ENCODE measurements around the gene AJAP1.

Gene AJAP1

DNA sequence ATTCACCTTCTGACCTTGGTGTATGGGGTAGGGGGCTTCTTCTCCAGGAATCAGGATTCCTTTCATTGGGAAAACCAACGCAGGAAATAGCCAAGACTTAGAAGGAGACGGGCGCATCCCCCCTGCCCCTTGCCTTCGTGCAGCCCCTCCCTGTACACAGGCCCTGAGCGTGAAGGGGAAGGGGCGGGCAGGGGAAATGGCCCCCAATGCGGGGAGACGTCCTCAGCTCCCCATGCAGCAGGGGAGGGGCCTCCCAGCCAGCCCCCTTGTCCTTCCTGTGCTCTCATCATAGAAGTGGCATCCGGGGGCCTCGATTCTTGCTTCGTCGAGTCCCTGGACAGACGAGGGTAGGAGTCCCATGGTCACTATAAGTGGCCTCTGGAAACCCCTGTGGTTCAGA is 116.9 kb downstream of the AJAP1 start:
- peaks cover 0 to 5% of the 10 kb centered on the region in 2 donors for H3K27me3 ChIP-seq
- TF ChIP-seq, protein P1, sequence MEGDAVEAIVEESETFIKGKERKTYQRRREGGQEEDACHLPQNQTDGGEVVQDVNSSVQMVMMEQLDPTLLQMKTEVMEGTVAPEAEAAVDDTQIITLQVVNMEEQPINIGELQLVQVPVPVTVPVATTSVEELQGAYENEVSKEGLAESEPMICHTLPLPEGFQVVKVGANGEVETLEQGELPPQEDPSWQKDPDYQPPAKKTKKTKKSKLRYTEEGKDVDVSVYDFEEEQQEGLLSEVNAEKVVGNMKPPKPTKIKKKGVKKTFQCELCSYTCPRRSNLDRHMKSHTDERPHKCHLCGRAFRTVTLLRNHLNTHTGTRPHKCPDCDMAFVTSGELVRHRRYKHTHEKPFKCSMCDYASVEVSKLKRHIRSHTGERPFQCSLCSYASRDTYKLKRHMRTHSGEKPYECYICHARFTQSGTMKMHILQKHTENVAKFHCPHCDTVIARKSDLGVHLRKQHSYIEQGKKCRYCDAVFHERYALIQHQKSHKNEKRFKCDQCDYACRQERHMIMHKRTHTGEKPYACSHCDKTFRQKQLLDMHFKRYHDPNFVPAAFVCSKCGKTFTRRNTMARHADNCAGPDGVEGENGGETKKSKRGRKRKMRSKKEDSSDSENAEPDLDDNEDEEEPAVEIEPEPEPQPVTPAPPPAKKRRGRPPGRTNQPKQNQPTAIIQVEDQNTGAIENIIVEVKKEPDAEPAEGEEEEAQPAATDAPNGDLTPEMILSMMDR (IDR thresholded peaks at IDR 0.05), result no peak
- no peaks in the 10 kb centered on the region for H3K9me3 ChIP-seq
- no peak overlapping the region for H3K27ac ChIP-seq
- H3K4me1 ChIP-seq, result no peaks in the 10 kb centered on the region
- intact Hi-C loops (cut with DNase I; ENCODE audit: low total_unique reads), result no loop called here
- no peaks in the 10 kb centered on the region for H3K36me3 ChIP-seq
- no peak overlapping the region for H3K4me3 ChIP-seq
- DNase-seq, result no peak

DNA sequence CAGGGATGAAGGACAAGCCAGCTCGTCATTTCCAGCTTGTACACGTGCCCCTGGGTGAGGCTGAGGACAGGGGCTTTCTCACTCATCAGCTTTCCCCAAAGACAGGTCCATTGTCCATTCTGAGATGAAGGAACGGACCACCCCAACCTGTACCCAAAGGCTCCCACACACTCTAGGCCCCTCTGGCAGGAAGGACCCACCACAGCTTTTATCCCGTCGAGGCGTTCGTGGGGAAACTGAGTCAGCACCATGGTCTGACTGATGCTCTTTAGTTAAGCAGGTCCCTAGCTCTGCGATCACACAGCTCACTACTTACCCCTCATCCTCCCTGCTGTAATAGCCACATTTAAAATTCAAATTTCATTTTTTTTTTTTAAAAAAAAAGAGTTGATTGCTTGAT is 117.3 kb downstream of the AJAP1 start:
- DNase-seq, result no peak
- H3K27ac ChIP-seq, result no peak overlapping the region

DNA sequence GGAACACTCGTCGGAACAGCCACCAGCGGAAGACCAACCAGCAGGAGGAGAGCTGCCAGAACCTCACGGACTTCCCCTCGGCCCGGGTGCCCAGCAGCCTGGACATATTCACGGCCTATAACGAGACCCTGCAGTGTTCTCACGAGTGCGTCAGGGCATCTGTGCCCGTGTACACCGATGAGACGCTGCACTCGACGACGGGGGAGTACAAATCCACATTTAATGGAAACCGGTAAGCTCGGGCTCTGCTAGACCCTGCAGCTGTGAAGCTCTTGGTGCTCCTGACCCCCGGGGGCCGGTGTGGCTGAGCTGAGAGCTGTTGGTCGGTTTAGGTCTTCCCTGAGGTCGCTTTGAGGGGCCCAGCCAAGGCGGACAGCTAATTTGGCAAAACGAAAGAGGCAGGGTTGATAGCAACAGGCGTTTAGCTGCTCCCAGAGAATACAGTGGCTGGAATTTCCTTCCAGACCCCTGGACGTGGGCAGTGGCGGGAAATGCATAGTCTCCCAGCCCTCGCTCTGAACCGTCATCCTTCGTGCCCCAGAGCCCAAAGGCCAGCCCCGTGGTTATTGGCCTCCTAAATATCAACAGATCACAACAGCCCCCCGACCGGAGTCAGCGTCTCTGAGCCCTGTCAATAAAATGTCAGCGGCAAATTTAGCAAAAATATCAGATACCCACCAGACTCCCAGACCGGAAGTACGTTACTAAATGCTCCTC is 118.0 kb downstream of the AJAP1 start:
- no peaks in the 10 kb centered on the region for H3K4me1 ChIP-seq
- no peak overlapping the region for H3K27ac ChIP-seq
- DNase-seq, result no peak
- H3K9me3 ChIP-seq, result no peaks in the 10 kb centered on the region
- TF ChIP-seq, protein P1 (IDR thresholded peaks at IDR 0.05), result no peak
- H3K36me3 ChIP-seq, result no peaks in the 10 kb centered on the region
- no peak overlapping the region for H3K4me3 ChIP-seq
- intact Hi-C loops (cut with DNase I; ENCODE audit: low total_unique reads), result no loop called here
- peaks cover 0 to 5% of the 10 kb centered on the region in 2 donors for H3K27me3 ChIP-seq

More for the DNA sequence above, 117.3 kb downstream of the AJAP1 start:
- no peaks in the 10 kb centered on the region for H3K9me3 ChIP-seq
- no peak overlapping the region for H3K4me3 ChIP-seq
- H3K4me1 ChIP-seq, result no peaks in the 10 kb centered on the region
- H3K27me3 ChIP-seq, result peaks cover 0 to 5% of the 10 kb centered on the region in 2 donors
- intact Hi-C loops (cut with DNase I; ENCODE audit: low total_unique reads), result no loop called here
- no peaks in the 10 kb centered on the region for H3K36me3 ChIP-seq
- TF ChIP-seq, protein P1 (IDR thresholded peaks at IDR 0.05), result no peak

DNA sequence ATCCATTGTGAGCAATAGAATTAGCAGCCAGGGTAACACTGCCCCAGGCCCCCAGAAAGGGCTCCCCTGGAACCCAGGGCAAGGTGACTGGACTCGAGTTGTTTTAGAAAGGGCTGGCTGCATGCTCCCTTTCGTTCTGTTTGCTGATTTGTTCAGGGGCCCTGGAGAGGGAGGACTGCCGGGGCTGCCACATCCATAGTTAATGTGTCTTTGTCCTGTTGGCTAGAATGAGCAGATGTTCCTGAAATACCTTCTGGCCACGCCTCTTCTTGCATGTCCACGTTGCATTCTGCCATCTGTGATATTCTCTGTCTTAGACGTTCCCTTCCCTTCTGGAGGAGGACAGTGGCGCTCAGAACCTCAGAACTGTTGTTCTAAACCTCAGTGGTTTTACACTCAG is 118.8 kb downstream of the AJAP1 start:
- no peak for DNase-seq
- no peaks in the 10 kb centered on the region for H3K36me3 ChIP-seq
- intact Hi-C loops (cut with DNase I; ENCODE audit: low total_unique reads), result no loop called here
- peaks cover 0 to 2% (median under 1%) of the 10 kb centered on the region in 4 donors for H3K4me1 ChIP-seq
- no peak overlapping the region for H3K4me3 ChIP-seq
- H3K9me3 ChIP-seq, result no peaks in the 10 kb centered on the region
- H3K27me3 ChIP-seq, result peaks cover 0 to 5% of the 10 kb centered on the region in 2 donors
- TF ChIP-seq, protein P1 (IDR thresholded peaks at IDR 0.05), result no peak
- no peak overlapping the region for H3K27ac ChIP-seq

DNA sequence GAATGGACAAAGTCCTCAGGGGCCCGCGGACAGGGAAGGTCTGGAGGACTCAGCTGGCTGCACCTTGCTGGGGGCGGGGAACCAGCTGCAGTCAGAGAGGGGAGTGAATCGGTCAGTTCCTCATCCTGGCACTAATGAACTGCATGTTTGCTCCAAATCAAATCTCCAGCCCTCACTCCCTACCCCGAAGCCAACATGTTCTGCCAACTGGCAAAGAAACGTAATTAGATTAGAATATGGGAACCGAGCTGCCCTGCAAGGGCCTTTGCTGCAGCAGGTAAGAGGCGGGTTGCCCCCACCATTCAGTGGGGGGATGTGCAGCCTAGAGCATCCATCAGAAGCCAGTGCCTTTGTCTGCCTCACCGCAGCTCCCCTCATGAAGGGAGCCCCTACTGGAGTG is 121.1 kb downstream of the AJAP1 start:
- Histone ChIP-seq H3K27me3 (peaks cover 0 to 5% of the 10 kb centered on the region in 2 donors), H3K9me3 (no peaks in the 10 kb centered on the region), H3K4me3 (no peak overlapping the region), H3K27ac (no peak overlapping the region), H3K4me1 (peaks cover 0 to 5% (median 2%) of the 10 kb centered on the region in 4 donors), H3K36me3 (no peaks in the 10 kb centered on the region)
- DNase-seq, result no peak
- TF ChIP-seq, protein P1 (IDR thresholded peaks at IDR 0.05), result no peak
- intact Hi-C loops (cut with DNase I; ENCODE audit: low total_unique reads), result no loop called here
